ENCODE measurements around the gene THRB. TPM values are rescaled to one million over a fixed set of nuclear protein-coding genes. Genes with fewer than 3 reads are reported as not detected.

The THRB gene
- total and polyA plus RNA-seq, 2 donors (not counting 3 experiments of a cell fraction or from before 2014, with no cell fraction given) = 0.06 TPM; not detected in 1

- Histone ChIP-seq H3K27ac (ENCODE audit: insufficient read depth, low read depth, low read length) (no peak overlapping the region), H3K4me1 (ENCODE audit: control insufficient read depth, extremely low read depth, insufficient read depth, low read length) (no peaks in the 10 kb centered on the region), H3K27me3 (ENCODE audit: control insufficient read depth in 2 of 2, insufficient read depth in 2 of 2, low read length in 2 of 2) (no peaks in the 10 kb centered on the region), H2AFZ (ENCODE audit: low read depth, low read length) (no peak overlapping the region), H3K4me3 (replicated peaks in 1 of 3; ENCODE audit: insufficient read depth in 1 of 3, low read depth in 1 of 3, low read length in 3 of 3) (no peak overlapping the region), H3K9ac (replicated peaks; ENCODE audit: extremely low read depth, insufficient read depth, low read length) (no peak overlapping the region), H3K9me1 (replicated peaks; ENCODE audit: control insufficient read depth, extremely low read depth, insufficient read depth, low read length) (no peaks in the 10 kb centered on the region), H3K9me3 (replicated peaks; ENCODE audit: control insufficient read depth, insufficient read depth, low read length) (no peaks in the 10 kb centered on the region), H4K20me1 (replicated peaks; ENCODE audit: control insufficient read depth, extremely low read depth, insufficient read depth, low read length) (no peaks in the 10 kb centered on the region), H3K4me2 (ENCODE audit: insufficient read depth, low read length) (no peak overlapping the region), H3K36me3 (ENCODE audit: control insufficient read depth in 2 of 2, extremely low read depth in 1 of 2, insufficient read depth in 2 of 2, low read length in 2 of 2) (no peaks in the 10 kb centered on the region), H3K79me2 (ENCODE audit: control insufficient read depth, insufficient read depth, low read length) (no peaks in the 10 kb centered on the region)
- FAIRE-seq (no peak), DNase-seq (ENCODE audit: low read depth, low spot score) (no peak)
- no TSS peak for BruUV-seq (replicated peaks)
- TF ChIP-seq GATA2 (IDR thresholded peaks at IDR 0.05; ENCODE audit: insufficient read depth, insufficient read length, low read depth, low read length) = no peak
- no peak for TF ChIP-seq FOS (IDR thresholded peaks at IDR 0.05; ENCODE audit: borderline replicate concordance, insufficient read depth, low read length)
- no peak for TF ChIP-seq POLR2A (IDR thresholded peaks at IDR 0.05; ENCODE audit: low read depth, low read length)
- TF ChIP-seq MYC (IDR thresholded peaks at IDR 0.05; ENCODE audit: low read depth, low read length) = no peak
- no peak for TF ChIP-seq EZH2 (IDR thresholded peaks at IDR 0.05; ENCODE audit: borderline replicate concordance, low read depth, low read length, severe bottlenecking)
- no peak for TF ChIP-seq POLR2AphosphoS5 (IDR thresholded peaks at IDR 0.05; ENCODE audit: insufficient read depth, low read depth, low read length)
- TF ChIP-seq MAX (IDR thresholded peaks at IDR 0.05; ENCODE audit: insufficient read depth, insufficient read length) = no peak
- TF ChIP-seq JUN (IDR thresholded peaks at IDR 0.05; ENCODE audit: borderline replicate concordance, insufficient read depth, insufficient read length, low read depth) = no peak
- no peak for TF ChIP-seq CTCF (IDR thresholded peaks at IDR 0.05; ENCODE audit: extremely low read depth in 1 of 2, insufficient read depth in 1 of 2, low read depth in 1 of 2, low read length in 2 of 2)
- dilution Hi-C loops (cut with MboI; ENCODE audit: extremely low pct_ligation_motif_present, low sequenced_read_pairs) = no loop called here
- ChIA-PET POLR2A (no interaction called here), CTCF (interaction anchor here (1.5 to 1.6 kb wide), 2 partner anchors 13 to 18 kb away, joined by 4 to 10 read pairs; no protein-coding TSS in a partner anchor)
- intact Hi-C loops (cut with micrococcal nuclease) = no loop called here
These were observed 116.3 kb downstream of the THRB start for GRCh38 chr3:24378313-24378712.

Data from endothelial cell of umbilical vein (primary cell).